ENCODE measurements around the gene ZNF273.
"Not testable (repeated sequence)": the region's sequence is repeated elsewhere in the genome, so short reads cannot be mapped to it uniquely, and the experiment has no call there.

ZNF273 gene

DNA sequence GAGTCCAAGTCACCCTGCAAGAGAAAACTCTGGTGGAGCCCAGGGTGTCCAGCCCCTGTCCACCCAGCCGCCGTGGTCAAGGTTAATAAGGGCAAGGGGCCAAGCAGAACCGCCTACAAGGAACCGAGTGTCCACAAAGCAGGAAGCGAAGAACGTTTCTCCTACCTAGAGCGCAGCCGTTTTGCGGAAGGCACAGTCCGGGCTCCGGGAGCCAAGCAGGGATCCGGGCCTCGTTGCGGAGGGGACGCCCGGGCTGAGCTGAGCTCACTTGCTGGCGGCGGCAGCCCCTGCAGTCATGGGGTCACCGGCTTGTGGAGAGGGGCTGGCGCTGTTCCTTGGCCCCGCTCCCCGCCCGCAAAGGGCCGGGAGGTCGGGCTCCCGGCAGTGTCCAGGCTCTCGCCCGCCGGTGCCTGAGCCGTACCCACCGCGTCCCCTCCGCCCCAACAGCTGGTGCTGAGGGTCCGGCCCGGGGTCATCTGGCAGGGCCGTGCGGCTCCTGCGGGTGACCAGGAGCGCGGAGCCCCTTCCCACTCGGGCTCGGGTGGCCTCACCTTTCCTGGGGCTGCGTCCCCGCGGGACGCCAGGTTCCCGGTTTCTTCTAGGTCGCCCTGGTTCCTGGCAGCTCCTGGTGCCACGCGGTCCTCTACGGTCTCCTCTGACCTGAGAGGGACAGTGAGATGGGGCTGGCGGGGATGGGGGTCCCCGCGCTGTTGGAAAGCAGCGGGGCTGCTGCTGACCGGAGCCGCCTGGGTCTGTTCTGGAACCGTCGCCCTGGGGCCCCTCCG, 14.0 kb upstream of the ZNF273 start:
- in situ Hi-C loops (cut with MboI; ENCODE audit: low sequenced_read_pairs) = no loop called here

DNA sequence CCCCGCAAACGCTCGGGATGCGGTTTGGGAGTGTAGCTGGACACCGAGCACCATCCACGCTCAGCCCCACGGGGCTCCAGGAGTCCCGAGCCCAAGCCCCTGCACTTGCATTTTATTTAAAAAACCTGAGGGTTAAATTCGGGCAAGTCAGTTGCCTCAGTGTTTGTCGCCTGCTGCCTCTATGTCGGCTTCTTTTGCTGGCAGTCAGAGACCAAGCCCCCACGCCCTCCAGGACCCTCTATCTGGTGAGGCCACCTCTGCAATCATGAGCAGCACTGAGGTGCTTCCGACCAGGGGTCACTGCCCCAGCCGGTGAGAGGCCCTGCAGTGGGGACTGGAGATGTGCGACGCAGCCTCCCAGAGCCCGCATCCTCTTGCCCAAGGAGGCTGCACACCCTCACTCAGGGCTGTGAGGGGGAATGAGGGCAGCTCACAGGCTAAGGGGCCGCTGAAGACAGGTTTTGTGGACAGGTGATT, 13.3 kb upstream of the ZNF273 start:
- in situ Hi-C loops (cut with MboI; ENCODE audit: low sequenced_read_pairs) = no loop called here

DNA sequence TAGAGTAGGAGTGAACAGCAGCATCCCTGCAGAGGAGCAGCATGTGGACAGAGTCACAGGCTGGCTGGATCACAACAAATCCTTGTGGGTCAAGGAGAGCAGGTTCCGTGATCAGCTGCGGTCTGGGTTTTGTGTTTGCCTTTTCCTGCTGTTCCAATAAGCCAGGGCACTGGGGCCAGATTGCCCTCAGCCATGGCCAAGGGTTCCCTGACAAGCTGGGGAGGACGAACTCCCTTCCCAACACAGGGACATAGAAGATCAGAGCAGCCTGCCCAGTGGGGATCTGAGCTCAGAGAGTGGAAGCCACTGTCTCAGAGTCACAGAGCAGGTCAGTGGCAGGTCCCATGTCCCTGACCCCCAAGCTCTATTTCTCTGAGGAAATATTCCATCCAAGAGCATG, 12.8 kb upstream of the ZNF273 start:
- in situ Hi-C loops (cut with MboI; ENCODE audit: low sequenced_read_pairs) = not testable (repeated sequence)

DNA sequence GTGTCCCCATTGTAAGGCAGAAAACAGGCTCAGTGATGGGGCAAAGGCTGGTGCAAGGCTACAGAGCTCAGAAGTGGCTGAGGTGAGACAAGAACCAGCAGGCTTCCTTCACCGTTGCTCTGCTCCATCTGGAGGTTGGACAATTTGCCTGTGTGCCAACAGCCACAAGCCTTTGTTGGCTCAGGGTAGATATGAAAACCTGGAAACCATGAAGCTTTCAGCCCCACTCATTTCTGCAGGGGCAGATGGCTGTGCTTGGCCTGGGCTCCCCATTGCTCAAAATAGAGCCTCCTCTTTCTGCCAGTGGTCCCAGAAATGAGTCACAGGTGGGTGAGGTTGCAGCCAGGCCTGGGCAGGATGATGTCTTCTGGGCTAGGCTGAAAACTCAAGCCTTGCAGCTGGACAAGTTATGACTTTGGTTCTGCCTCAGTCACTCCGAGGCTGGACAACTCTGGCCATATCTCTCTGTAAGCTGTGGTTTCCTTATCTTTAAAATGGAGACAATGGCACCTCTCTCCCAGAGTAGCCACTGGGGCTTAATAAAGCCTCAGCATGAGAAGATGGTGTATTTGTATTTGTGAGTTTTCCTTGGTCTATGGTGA, 12.2 kb upstream of the ZNF273 start:
- in situ Hi-C loops (cut with MboI; ENCODE audit: low sequenced_read_pairs) = no loop called here

DNA sequence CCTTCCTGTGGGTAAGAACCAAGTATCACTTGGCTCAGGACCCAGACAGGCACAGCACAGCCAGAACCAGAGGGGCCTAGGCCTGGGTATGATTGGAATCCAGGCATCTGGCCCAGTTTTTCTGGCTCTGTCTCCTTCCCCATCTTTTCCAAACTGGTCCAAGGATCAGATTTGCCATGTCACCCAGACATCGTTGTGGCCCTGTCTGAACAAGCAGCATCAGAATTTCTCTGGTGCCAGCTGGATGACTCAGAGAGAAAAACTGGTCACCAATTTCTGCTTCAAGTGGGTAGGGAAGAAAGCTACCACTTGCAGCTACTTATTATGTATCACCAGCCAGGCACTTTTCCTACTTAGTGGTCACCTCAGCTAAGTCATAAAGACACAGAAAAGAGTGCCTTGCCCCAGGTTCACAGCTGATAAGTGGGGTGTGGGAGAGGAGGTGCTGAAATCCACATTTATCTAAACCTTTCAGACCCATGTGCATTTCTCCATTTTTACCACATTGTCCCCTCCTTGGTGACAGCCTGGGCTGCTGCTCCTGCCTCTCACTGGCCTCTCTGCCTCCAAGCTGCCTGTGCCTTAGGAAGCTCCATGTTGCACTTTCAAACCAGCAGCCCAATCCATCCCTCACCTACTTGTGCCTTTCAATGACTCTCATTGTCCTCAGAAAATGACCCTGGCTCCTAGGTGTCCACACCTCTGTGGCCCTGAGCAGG, 11.6 kb upstream of the ZNF273 start:
- in situ Hi-C loops (cut with MboI; ENCODE audit: low sequenced_read_pairs) = not testable (repeated sequence)

DNA sequence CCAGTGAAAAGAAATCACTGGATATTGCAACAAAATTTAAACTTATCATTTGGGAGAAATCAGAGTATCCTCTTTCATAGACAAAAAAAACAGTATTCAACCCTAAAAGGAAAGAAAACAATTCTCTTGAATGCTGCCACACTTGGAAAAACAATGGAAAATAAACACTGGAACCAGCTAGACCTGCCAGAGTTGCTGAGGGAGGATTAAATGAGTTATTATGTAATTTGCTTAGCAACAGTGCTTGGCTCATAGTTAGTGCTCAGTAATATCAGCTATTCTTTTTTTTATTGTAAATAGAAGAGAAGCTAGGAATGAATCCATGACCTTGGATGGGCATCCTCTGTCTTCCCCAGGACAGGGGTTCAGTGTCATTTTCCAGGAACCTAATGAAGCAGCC, 11.0 kb upstream of the ZNF273 start:
- in situ Hi-C loops (cut with MboI; ENCODE audit: low sequenced_read_pairs) = no loop called here

DNA sequence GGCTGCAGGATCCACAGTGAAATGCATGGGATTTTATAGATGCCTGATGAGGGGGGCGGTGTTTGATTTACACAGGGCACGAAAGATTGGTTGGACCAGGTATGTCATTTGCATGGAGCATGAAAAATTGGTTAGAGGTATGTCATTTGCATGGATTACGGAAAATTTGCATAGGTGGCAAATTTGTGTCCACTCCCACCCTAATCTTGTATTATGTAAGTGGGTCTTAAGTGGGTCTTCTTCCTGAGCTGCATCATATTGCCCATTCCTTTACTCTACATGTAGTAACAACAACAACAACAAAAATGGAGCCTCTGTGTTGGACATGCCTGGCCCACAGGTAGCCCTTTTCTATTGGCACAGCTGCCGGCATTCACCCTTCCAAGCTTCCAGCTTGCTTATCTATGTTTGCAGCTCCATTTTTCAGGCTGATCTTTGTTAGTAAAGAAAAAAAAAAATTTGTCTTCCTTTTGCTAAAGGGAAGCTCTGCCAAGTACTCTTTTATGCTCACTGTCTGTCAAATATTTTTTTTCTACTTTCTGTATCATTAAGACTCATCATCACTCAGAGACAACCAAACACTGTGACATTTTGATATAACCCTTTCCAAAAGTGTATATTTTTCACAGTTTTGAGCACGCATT, 10.3 kb upstream of the ZNF273 start:
- in situ Hi-C loops (cut with MboI; ENCODE audit: low sequenced_read_pairs) = no loop called here

DNA sequence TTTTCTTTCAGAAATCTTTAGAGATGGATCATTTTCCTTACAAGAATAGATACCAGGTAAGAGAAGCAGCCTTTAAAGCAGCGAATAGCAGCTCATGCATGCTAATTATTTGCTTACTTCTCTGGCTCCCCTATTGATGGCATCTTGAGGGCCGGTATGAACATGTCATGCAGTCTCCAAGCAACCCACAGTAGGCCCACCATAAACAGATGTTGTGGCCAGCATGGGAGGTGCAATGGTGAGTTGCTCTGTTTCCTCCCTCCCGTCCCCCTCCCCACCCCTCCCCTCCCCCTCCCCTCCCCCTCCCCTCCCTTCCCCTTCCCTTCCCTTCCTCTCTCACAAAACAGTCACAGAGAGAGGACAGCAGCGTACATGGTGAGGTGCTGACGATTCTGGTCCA, 9.7 kb upstream of the ZNF273 start:
- in situ Hi-C loops (cut with MboI; ENCODE audit: low sequenced_read_pairs) = no loop called here

DNA sequence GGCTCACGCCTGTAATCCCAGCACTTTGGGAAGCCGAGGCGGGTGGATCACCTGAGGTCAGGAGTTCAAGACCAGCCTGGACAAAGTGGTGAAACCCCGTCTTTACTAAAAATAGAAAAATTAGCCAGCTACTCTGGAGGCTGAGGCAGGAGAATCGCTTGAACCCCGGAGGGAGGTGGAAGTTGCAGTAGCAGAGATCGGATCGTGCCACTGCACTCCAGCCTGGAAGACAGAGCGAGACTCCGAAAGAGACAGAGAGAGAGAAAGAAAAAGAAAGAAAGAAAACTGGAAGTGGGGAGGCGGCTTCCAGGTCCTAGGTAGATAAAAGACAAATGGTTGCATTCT, 640 bp upstream of the ZNF273 start:
- in situ Hi-C loops (cut with MboI; ENCODE audit: low sequenced_read_pairs) = not testable (repeated sequence)

DNA sequence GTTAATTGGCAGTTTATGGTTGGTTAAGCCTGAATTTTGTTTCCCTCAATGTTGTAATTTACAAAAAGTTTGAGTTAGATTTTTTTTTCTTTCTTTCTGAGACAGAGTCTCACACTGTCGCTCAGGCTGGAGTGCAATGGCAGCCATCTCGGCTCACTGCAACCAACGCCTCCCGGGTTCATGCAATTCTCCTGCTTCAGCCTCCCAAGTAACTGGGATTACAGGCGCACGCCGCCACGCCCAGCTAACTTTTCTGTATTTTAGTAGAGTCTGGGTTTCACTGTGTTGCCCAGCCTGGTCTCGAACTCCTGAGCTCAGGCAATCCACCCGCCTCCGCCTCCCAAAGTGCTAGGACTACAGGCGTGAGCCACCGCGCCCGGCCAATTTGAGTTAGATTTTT, 935 bp downstream of the ZNF273 start:
- in situ Hi-C loops (cut with MboI; ENCODE audit: low sequenced_read_pairs) = no loop called here

DNA sequence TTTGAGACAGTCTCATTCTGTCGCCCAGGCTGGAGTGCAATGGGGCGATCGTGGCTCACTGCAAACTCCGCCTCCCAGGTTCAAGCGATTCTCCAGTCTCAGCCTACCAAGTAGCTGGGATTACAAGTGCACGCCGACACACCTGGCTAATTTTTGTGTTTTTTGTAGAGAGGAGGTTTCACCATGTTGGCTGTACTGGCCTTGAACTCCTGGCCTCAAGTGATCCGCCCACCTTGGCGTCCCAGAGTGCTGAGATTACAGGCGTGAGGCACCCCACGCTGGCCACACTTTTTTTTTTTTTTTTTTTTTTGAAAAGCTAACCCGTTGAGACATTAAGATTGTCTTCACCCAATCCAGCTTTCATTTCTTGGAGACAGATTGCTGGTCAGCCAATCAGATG, 2.1 kb downstream of the ZNF273 start:
- in situ Hi-C loops (cut with MboI; ENCODE audit: low sequenced_read_pairs) = no loop called here

DNA sequence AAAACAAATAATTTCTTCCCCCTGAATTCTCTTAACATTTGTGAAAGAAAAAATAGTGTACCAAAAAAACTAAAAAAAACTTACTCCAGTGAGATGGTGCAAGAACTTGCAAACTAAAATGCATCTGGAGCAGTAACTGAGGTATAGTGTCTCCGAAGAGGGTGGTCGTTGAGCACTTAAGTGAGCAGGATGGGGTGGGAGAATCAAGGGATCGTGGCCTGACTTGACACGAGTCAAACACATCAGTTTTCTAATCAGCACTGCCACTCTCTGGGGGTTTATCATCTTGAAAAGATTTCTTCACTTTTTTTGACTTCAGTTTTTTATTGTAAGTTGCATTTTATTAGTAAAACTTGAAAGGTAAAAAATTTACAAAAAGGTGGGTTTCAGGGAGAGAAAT, 2.5 kb downstream of the ZNF273 start:
- in situ Hi-C loops (cut with MboI; ENCODE audit: low sequenced_read_pairs) = no loop called here

DNA sequence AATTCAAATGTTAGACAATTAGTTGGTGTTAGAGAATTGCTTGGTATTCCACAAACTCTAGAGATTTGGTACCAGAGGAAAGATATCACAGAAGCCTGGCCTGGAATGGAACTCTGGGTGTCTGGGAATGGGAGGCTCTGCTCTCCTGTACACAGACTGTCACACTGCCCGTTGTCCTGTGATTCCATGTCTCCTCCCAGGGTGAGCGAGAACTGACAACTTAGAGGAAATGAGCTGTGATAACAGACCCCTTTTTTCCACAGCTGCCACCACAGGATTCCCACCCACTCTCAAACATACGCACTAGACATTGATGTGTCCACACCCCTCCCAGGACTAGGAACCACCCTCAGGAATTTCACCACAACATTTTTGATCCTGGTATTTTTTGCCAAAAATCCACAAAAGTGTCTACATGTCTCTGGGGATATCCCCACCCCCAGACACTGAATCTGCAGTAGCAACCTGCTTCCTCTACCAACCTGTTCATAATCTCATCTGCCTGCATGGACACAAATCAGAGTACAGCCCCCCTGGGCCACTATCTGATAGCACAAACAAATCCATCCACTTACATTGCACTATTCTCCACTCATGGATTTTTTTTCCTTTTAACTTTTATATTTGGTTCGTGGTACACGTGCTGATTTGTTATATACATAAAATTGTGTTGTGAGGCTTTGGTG, 4.7 kb downstream of the ZNF273 start:
- in situ Hi-C loops (cut with MboI; ENCODE audit: low sequenced_read_pairs) = no loop called here

DNA sequence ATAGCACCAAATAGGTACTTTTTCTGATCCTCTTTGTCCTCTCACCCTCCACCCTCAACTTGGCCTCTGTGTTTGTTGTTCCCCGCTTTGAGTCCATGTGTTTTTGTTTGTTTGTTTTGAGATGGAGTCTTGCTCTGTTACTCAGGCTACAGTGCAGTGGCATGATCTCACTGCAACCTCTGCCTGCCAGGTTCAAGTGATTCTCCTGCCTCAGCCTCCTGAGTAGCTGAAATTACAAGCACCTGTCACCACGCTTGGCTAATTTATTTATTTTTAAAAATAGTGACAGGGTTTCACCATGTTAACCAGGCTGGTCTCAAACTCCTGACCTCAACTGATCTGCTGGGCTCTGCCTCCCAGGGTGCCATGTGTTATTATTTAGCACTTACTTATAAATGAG, 5.3 kb downstream of the ZNF273 start:
- in situ Hi-C loops (cut with MboI; ENCODE audit: low sequenced_read_pairs) = no loop called here

DNA sequence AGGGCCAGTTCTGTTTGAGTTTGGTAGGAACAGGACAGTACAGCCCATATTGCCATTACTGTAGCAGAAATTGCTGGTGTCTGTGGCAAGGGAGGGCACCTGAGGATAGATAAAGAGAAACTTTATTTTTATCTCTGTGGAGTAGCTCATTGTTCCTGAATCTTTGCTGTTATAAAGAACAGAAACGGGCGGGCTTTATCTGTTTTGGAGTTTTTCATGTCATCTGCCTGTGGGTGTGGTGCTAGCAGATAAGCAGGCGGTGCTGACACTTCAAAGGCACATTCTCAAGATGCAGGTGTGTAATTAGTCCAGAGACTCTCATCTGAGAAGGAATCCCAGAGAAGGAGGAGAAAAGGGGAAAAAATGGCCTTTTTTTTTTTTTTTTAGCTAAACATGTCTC, 11.5 kb downstream of the ZNF273 start:
- in situ Hi-C loops (cut with MboI; ENCODE audit: low sequenced_read_pairs) = no loop called here

DNA sequence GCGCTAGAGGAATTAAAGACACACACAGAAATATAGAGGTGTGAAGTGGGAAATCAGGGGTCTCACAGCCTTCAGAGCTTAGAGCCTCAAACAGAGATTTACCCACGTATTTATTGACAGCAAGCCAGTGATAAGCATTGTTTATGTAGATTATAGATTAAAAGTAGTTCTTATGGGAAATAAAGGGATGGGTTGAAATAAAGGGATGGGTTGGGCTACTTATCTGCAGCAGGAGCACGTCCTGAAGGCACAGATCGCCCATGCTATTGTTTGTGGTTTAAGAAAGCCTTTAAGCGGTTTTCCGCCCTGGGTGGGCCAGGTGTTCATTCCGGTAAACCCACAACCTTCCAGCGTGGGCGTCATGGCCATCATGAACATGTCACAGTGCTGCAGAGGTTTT, 12.2 kb downstream of the ZNF273 start:
- in situ Hi-C loops (cut with MboI; ENCODE audit: low sequenced_read_pairs) = not testable (repeated sequence)

DNA sequence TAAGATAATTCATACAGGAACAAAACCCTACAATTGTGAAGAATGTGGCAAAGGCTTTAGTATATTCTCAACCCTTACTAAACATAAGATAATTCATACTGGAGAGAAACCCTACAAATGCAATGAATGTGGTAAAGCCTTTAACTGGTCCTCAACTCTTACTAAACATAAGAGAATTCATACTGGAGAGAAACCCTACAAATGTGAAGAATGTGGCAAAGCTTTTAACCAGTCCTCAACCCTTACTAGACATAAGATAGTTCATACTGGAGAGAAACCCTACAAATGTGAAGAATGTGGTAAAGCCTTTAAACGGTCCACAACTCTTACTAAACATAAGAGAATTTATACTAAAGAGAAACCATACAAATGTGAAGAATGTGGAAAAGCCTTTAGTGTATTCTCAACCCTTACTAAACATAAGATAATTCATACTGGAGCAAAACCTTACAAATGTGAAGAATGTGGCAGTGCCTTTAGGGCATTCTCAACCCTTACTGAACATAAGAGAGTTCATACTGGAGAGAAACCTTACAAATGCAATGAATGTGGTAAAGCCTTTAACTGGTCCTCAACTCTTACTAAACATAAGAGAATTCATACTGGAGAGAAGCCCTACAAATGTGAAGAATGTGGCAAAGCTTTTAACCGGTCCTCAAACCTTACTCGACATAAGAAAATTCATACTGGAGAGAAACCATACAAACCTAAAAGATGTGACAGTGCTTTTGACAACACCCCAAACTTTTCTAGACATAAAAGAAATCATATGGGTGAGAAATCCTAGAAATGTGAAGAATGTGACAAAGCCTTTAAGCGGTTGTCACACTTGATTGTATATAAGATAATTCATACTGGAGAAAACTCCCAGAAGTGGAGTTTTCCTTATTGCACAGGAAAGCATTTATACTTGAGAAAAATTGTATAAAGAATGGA, 25.4 kb downstream of the ZNF273 start:
- in situ Hi-C loops (cut with MboI; ENCODE audit: low sequenced_read_pairs) = not testable (repeated sequence)

DNA sequence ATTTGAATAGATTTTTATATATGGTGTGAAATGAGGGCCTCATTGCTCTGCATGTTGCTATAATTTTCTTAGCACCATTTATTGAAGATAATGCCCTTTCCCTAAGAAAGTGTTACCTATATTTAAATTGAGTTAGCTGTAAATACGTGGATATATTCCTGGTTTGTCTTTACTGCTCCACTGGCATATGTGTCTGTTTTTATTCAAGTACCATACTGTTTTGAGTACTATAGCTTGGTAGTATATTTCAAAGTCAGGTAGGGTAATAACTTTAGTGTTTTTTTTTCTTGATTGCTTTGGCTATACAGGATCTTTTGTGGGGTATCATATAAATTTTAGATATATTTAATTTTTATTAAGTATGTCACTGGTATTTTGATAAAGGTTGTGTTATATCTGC, 31.4 kb downstream of the ZNF273 start:
- in situ Hi-C loops (cut with MboI; ENCODE audit: low sequenced_read_pairs) = no loop called here

DNA sequence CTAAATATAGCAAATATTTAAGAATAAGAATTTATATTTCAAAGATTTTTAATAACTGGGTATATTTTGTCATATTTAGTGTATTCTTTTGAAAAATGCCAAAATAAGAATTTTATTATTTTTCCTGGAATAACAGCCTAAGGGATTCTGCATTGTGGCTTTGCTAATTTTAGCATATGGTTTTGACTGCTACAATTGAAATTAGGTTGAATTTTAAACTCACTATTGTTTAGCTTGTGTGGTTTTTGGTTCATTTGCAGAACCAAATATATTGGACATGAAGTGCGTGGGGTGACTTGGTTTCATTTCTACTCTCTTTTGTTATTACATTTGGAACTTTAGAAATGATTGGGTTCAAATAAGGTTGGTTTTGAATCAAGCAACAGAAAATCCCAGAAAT, 35.5 kb downstream of the ZNF273 start:
- in situ Hi-C loops (cut with MboI; ENCODE audit: low sequenced_read_pairs) = no loop called here

DNA sequence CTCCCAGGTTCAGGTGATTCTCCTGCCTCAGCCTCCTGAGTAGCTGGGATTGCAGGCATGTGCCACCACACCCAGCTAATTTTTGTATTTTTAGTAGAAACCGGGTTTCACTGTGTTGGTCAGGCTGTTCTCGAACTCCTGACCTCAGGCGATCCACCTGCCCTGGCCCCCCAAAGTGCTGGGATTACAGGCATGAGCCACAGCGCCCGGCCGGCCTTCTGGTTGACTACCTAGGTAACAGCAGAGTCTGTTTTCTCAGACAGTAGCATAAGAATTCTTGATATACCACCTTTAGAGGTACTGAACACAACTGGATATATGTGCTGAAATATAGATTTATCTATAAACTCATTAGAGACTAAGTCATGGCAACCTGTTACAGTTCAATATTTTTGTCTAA, 36.9 kb downstream of the ZNF273 start:
- in situ Hi-C loops (cut with MboI; ENCODE audit: low sequenced_read_pairs) = not testable (repeated sequence)

Measured in HL-60/S4 treated with phorbol 12-myristate 13-acetate at 8.2 ng/mL for 4 days and 3 days (cell line).